Osteoblast (primary cell): ENCODE data around the gene CERKL. TPM values are rescaled to one million over a fixed set of nuclear protein-coding genes. Genes with fewer than 3 reads are reported as not detected.

Experiments used
- DNase-seq: peaks from one replicate; pipeline ENCODE4 v3.0.0; 2011; ENCODE audit warnings: low spot score, mixed read lengths; ENCODE audit not compliant: insufficient read length; ENCODE audit errors: missing footprints
- H2AFZ ChIP-seq: 2 replicates; pipeline ENCODE4 v1.6.0; 2011; ENCODE audit warnings: mild to moderate bottlenecking, low read length
- H3K27ac ChIP-seq: 2 replicates; pipeline ENCODE4 v1.5.1; 2011; ENCODE audit warnings: mild to moderate bottlenecking, low read depth, low read length, moderate library complexity
- H3K27me3 ChIP-seq: 2 replicates; pipeline ENCODE4 v1.6.0; 2012; ENCODE audit warnings: mild to moderate bottlenecking, control low read depth, inconsistent platforms, low read length, moderate library complexity; ENCODE audit not compliant: insufficient read depth
- H3K36me3 ChIP-seq: 2 replicates; pipeline ENCODE4 v1.5.1; 2011; ENCODE audit warnings: mild to moderate bottlenecking, low read length, control low read depth, moderate library complexity; ENCODE audit not compliant: insufficient read depth
- H3K4me1 ChIP-seq: 2 replicates; pipeline ENCODE4 v1.5.1; 2011; ENCODE audit warnings: mild to moderate bottlenecking, low read length, control low read depth, moderate library complexity; ENCODE audit not compliant: insufficient read depth
- H3K4me2 ChIP-seq: 2 replicates; pipeline ENCODE4 v1.6.0; 2011; ENCODE audit warnings: mild to moderate bottlenecking, low read length; ENCODE audit not compliant: insufficient read depth
- H3K4me3 ChIP-seq: fragments of 200-600 bp; sonication (generic); 3 replicates; pipeline ENCODE4 v1.5.1; 2012; ENCODE audit warnings: mild to moderate bottlenecking, low read length, inconsistent platforms; ENCODE audit not compliant: insufficient read depth
- H3K79me2 ChIP-seq: 2 replicates; pipeline ENCODE4 v1.6.0; 2012; ENCODE audit warnings: mild to moderate bottlenecking, low read length, control low read depth, inconsistent platforms; ENCODE audit not compliant: insufficient read depth
- H3K9me3 ChIP-seq: 2 replicates; pipeline ENCODE4 v1.5.1; 2011; ENCODE audit warnings: low read depth, low read length, control low read depth
- H4K20me1 ChIP-seq: 2 replicates; pipeline ENCODE4 v1.6.0; 2012; ENCODE audit warnings: mild to moderate bottlenecking, low read length, control low read depth; ENCODE audit not compliant: insufficient read depth
- CTCF ChIP-seq: IDR thresholded peaks from 2 replicates; pipeline ENCODE4 v1.5.1; 2011; ENCODE audit warnings: mild to moderate bottlenecking, low read depth, low read length, moderate library complexity; ENCODE audit errors: extremely low read depth
- total RNA-seq: library from RNA; depleted of rRNA; stranded (reverse); fragments of >200 nt; gene quantifications from 2 replicates; pipeline ENCODE4 v1.2.3, GENCODE V29; 2012

The CERKL gene
- total RNA-seq, 1 donor, result not detected

DNA sequence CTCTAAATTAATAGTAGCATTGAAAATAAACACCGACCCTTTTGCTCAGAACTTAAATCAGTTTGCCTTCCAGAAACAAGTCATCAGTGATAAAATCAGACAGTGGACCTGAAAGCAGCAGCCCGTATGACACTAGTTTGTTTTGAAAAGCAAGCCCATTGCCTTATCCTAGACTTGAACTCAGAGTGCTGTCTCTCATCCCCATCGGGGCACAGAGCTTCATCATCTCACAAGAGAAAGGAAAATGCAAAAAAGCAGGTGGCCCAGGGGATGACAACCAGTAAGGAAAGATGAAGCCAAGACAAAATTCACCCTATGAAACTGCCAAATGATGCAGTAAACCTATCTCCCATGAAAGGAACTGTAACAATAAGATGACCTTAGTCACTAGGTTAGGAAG lies 71.2 kb downstream of the CERKL start:
- no peak overlapping the region for H3K27ac ChIP-seq
- no peak for TF ChIP-seq CTCF
- H3K4me3 ChIP-seq, result no peak overlapping the region
- no peak overlapping the region for H3K4me2 ChIP-seq
- no peak overlapping the region for H2AFZ ChIP-seq
- H4K20me1 ChIP-seq, result no peaks in the 10 kb centered on the region
- no peaks in the 10 kb centered on the region for H3K79me2 ChIP-seq
- no peaks in the 10 kb centered on the region for H3K4me1 ChIP-seq
- H3K27me3 ChIP-seq, result no peaks in the 10 kb centered on the region
- no peak for DNase-seq
- no peaks in the 10 kb centered on the region for H3K36me3 ChIP-seq
- no peaks in the 10 kb centered on the region for H3K9me3 ChIP-seq

- no peaks in the 10 kb centered on the region for H3K9me3 ChIP-seq
- H3K27me3 ChIP-seq, result no peaks in the 10 kb centered on the region
- no peaks in the 10 kb centered on the region for H3K79me2 ChIP-seq
- no peak for TF ChIP-seq CTCF
- H3K4me3 ChIP-seq, result no peak overlapping the region
- H3K4me2 ChIP-seq, result no peak overlapping the region
- H3K27ac ChIP-seq, result no peak overlapping the region
- no peaks in the 10 kb centered on the region for H3K4me1 ChIP-seq
- H3K36me3 ChIP-seq, result no peaks in the 10 kb centered on the region
- no peaks in the 10 kb centered on the region for H4K20me1 ChIP-seq
- no peak overlapping the region for H2AFZ ChIP-seq
- DNase-seq, result no peak
Measured at GRCh38 chr2:181581534-181581933, 75.4 kb downstream of the CERKL start.

- H3K4me1 ChIP-seq, result no peaks in the 10 kb centered on the region
- H3K27me3 ChIP-seq, result peaks cover 4% of the 10 kb centered on the region
- no peak overlapping the region for H3K4me2 ChIP-seq
- no peak overlapping the region for H3K4me3 ChIP-seq
- no peaks in the 10 kb centered on the region for H4K20me1 ChIP-seq
- no peak overlapping the region for H3K27ac ChIP-seq
- H2AFZ ChIP-seq, result no peak overlapping the region
- no peak for TF ChIP-seq CTCF
- DNase-seq, result no peak
- no peaks in the 10 kb centered on the region for H3K36me3 ChIP-seq
- no peaks in the 10 kb centered on the region for H3K79me2 ChIP-seq
- no peaks in the 10 kb centered on the region for H3K9me3 ChIP-seq
Measured at GRCh38 chr2:181578829-181579228, 78.1 kb downstream of the CERKL start.

GRCh38 chr2:181576431-181576830 lies 80.5 kb downstream of the CERKL start:
- TF ChIP-seq CTCF, result no peak
- H3K4me1 ChIP-seq, result no peaks in the 10 kb centered on the region
- DNase-seq, result no peak
- no peak overlapping the region for H3K4me3 ChIP-seq
- H3K27me3 ChIP-seq, result peaks cover 4% of the 10 kb centered on the region
- no peak overlapping the region for H2AFZ ChIP-seq
- H3K79me2 ChIP-seq, result no peaks in the 10 kb centered on the region
- no peaks in the 10 kb centered on the region for H3K36me3 ChIP-seq
- no peaks in the 10 kb centered on the region for H3K9me3 ChIP-seq
- no peaks in the 10 kb centered on the region for H4K20me1 ChIP-seq
- no peak overlapping the region for H3K27ac ChIP-seq
- no peak overlapping the region for H3K4me2 ChIP-seq
